Astrocyte (in vitro differentiated cells and primary cell): Measurements from ENCODE around the gene THNSL1. TPM values are rescaled to one million over a fixed set of nuclear protein-coding genes. Genes with fewer than 3 reads are reported as not detected.
"Not testable (repeated sequence)": the region's sequence is repeated elsewhere in the genome, so short reads cannot be mapped to it uniquely, and the experiment has no call there.

Source experiments
- DNase-seq: peaks from one replicate; pipeline ENCODE4 v3.0.0-alpha.2; 2010; ENCODE audit warnings: low read depth
- FAIRE-seq: peaks from 2 replicates; lab custom pipeline; 2011; peaks lifted over from hg19 to GRCh38; lab: Jason Lieb, UNC
- H2AFZ ChIP-seq: 2 replicates; pipeline ENCODE4 v1.6.0; 2012; ENCODE audit warnings: low read depth, low read length, inconsistent platforms
- H3K27ac ChIP-seq: 2 replicates; pipeline ENCODE4 v1.5.1; 2011; ENCODE audit warnings: low read depth, low read length, inconsistent platforms
- H3K27me3 ChIP-seq: 2 replicates; pipeline ENCODE4 v1.6.0; 2011; ENCODE audit warnings: low read length, inconsistent platforms; ENCODE audit not compliant: insufficient read depth
- H3K36me3 ChIP-seq: 2 replicates; pipeline ENCODE4 v1.5.1; 2011; ENCODE audit warnings: low read length, inconsistent platforms; ENCODE audit not compliant: insufficient read depth
- H3K4me1 ChIP-seq: 2 replicates; pipeline ENCODE4 v1.5.1; 2011; ENCODE audit warnings: low read length, inconsistent platforms; ENCODE audit not compliant: insufficient read depth
- H3K4me2 ChIP-seq: 2 replicates; pipeline ENCODE4 v1.6.0; 2012; ENCODE audit warnings: low read length, inconsistent platforms
- H3K4me3 ChIP-seq: 2 replicates; pipeline ENCODE4 v1.5.1; 2011; ENCODE audit warnings: low read depth, mild to moderate bottlenecking, low read length, inconsistent platforms; ENCODE audit not compliant: insufficient read depth
- H3K79me2 ChIP-seq: 2 replicates; pipeline ENCODE4 v1.6.0; 2012; ENCODE audit warnings: mild to moderate bottlenecking, low read length, inconsistent platforms; ENCODE audit not compliant: insufficient read depth
- H3K9ac ChIP-seq: 2 replicates; pipeline ENCODE4 v1.6.0; 2012; ENCODE audit warnings: mild to moderate bottlenecking, low read length, inconsistent platforms
- H3K9me3 ChIP-seq: 2 replicates; pipeline ENCODE4 v1.5.1; 2012; ENCODE audit warnings: low read depth, mild to moderate bottlenecking, low read length, inconsistent platforms; ENCODE audit not compliant: insufficient read depth
- H4K20me1 ChIP-seq: 2 replicates; pipeline ENCODE4 v1.6.0; 2012; ENCODE audit warnings: low read length, inconsistent platforms; ENCODE audit not compliant: insufficient read depth
- H3K27ac Mint-ChIP-seq: one replicate; pipeline ENCODE4 v1.8.0; 2021; ENCODE audit warnings: mild to moderate bottlenecking, mixed read lengths; ENCODE audit not compliant: unreplicated experiment
- H3K27me3 Mint-ChIP-seq: one replicate; pipeline ENCODE4 v1.8.0; 2021; ENCODE audit warnings: low read depth, mixed read lengths; ENCODE audit not compliant: unreplicated experiment
- H3K36me3 Mint-ChIP-seq: one replicate; pipeline ENCODE4 v1.8.0; 2021; ENCODE audit warnings: low read depth, mixed read lengths; ENCODE audit not compliant: unreplicated experiment
- H3K4me1 Mint-ChIP-seq: one replicate; pipeline ENCODE4 v1.8.0; 2021; ENCODE audit warnings: low read depth, mixed read lengths; ENCODE audit not compliant: unreplicated experiment
- H3K4me3 Mint-ChIP-seq: one replicate; pipeline ENCODE4 v1.8.0; 2021; ENCODE audit warnings: mild to moderate bottlenecking, moderate library complexity, mixed read lengths; ENCODE audit not compliant: unreplicated experiment
- H3K9me3 Mint-ChIP-seq: one replicate; pipeline ENCODE4 v1.8.0; 2021; ENCODE audit warnings: mild to moderate bottlenecking, mixed read lengths; ENCODE audit not compliant: unreplicated experiment
- CTCF ChIP-seq: IDR thresholded peaks from 2 replicates; pipeline ENCODE4 v1.5.1; 2011; ENCODE audit warnings: low read depth, mild to moderate bottlenecking, inconsistent platforms, low read length, moderate library complexity; ENCODE audit not compliant: insufficient read depth
- EZH2 ChIP-seq: IDR thresholded peaks from 2 replicates; pipeline ENCODE4 v1.6.1; 2012; ENCODE audit warnings: mild to moderate bottlenecking, low read length, inconsistent platforms; ENCODE audit not compliant: insufficient read depth
- total RNA-seq: library from RNA; stranded (reverse); gene quantifications from 2 replicates; pipeline ENCODE4 v1.2.1, GENCODE V29; 2021

The THNSL1 gene
- total RNA-seq, 1 donor from 2014 or later, result 2.7 TPM

DNA sequence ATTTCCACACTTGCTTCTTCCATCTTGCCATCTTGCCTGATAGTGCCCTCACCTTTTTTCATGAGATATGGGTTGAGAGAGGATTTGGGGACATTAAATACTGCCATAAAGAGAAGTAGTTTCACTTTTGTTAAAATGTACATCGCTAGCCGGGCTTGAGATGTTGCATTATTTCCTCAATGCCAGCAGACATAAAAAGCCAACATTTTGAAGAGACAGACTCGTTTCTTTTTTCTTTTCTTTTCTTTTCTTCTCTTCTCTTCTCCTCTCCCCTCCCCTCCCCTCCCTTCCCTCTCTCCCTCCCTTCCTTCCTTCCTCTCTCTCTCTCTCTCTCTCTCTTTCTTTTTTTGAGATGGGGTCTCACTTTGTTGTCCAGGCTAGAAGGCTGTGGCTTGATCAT lies 18.4 kb upstream of the THNSL1 start:
- DNase-seq (no peak), FAIRE-seq (no peak)
- no peaks in the 10 kb centered on the region for H3K79me2 ChIP-seq
- TF ChIP-seq EZH2, result no peak
- TF ChIP-seq CTCF, result no peak
- no peak overlapping the region for H2AFZ ChIP-seq
- H3K9ac ChIP-seq, result no peak overlapping the region
- Mint-ChIP-seq H3K27ac (no peak overlapping the region), H3K27me3 (no peaks in the 10 kb centered on the region), H3K4me1 (no peaks in the 10 kb centered on the region), H3K4me3 (no peak overlapping the region), H3K9me3 (no peaks in the 10 kb centered on the region), H3K36me3 (no peaks in the 10 kb centered on the region)
- no peak overlapping the region for H3K27ac ChIP-seq
- no peaks in the 10 kb centered on the region for H4K20me1 ChIP-seq
- no peaks in the 10 kb centered on the region for H3K4me1 ChIP-seq
- H3K36me3 ChIP-seq, result no peaks in the 10 kb centered on the region
- H3K4me2 ChIP-seq, result no peak overlapping the region
- no peaks in the 10 kb centered on the region for H3K27me3 ChIP-seq
- no peaks in the 10 kb centered on the region for H3K9me3 ChIP-seq
- no peak overlapping the region for H3K4me3 ChIP-seq

- H3K27ac ChIP-seq, H2AFZ ChIP-seq, FAIRE-seq, H3K27me3 ChIP-seq, H3K9me3 ChIP-seq, H3K36me3 ChIP-seq, H3K9ac ChIP-seq, H3K79me2 ChIP-seq, H3K4me3 Mint-ChIP-seq, H3K4me1 Mint-ChIP-seq, H3K27ac Mint-ChIP-seq, H3K27me3 Mint-ChIP-seq, H3K4me3 ChIP-seq, H4K20me1 ChIP-seq, H3K4me1 ChIP-seq, H3K9me3 Mint-ChIP-seq, H3K36me3 Mint-ChIP-seq, H3K4me2 ChIP-seq, DNase-seq: not testable (repeated sequence)
These were observed 4.8 kb upstream of the THNSL1 start for GRCh38 chr10:25011591-25011990.

DNA sequence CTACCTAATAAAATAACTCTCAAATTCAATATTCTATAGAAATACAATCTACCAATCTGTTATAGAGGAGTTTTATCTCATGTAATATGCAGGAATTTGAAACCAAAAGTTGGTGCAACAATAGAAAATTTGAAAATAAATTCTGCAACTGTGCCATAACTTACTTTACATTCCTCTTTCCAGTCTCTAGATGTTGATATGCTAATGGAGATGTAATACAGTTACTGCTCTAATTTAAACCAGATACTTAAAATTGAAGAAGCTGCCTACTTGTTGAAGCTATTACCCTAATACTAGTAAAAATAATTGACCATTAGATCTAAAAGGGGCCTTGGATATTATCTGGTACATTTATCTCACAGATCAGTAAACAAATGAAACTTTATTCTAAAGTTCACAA lies 1.8 kb upstream of the THNSL1 start:
- no peaks in the 10 kb centered on the region for H3K9me3 Mint-ChIP-seq
- H3K27me3 Mint-ChIP-seq, result no peaks in the 10 kb centered on the region
- H3K36me3 Mint-ChIP-seq, result peaks cover 2% of the 10 kb centered on the region
- no peaks in the 10 kb centered on the region for H3K4me1 Mint-ChIP-seq
- Histone ChIP-seq H3K4me2 (no peak overlapping the region), H3K27ac (no peak overlapping the region), H3K9me3 (no peaks in the 10 kb centered on the region), H3K4me3 (no peak overlapping the region), H4K20me1 (no peaks in the 10 kb centered on the region), H3K36me3 (no peaks in the 10 kb centered on the region), H3K4me1 (peaks cover 4% of the 10 kb centered on the region), H3K9ac (no peak overlapping the region), H3K79me2 (peaks cover 9% of the 10 kb centered on the region), H2AFZ (no peak overlapping the region), H3K27me3 (no peaks in the 10 kb centered on the region)
- FAIRE-seq (no peak), DNase-seq (no peak)
- no peak for TF ChIP-seq EZH2
- no peak for TF ChIP-seq CTCF
- no peak overlapping the region for H3K27ac Mint-ChIP-seq
- H3K4me3 Mint-ChIP-seq, result no peak overlapping the region
